Measurements from ENCODE around the gene TMEM181.

TMEM181 gene

DNA sequence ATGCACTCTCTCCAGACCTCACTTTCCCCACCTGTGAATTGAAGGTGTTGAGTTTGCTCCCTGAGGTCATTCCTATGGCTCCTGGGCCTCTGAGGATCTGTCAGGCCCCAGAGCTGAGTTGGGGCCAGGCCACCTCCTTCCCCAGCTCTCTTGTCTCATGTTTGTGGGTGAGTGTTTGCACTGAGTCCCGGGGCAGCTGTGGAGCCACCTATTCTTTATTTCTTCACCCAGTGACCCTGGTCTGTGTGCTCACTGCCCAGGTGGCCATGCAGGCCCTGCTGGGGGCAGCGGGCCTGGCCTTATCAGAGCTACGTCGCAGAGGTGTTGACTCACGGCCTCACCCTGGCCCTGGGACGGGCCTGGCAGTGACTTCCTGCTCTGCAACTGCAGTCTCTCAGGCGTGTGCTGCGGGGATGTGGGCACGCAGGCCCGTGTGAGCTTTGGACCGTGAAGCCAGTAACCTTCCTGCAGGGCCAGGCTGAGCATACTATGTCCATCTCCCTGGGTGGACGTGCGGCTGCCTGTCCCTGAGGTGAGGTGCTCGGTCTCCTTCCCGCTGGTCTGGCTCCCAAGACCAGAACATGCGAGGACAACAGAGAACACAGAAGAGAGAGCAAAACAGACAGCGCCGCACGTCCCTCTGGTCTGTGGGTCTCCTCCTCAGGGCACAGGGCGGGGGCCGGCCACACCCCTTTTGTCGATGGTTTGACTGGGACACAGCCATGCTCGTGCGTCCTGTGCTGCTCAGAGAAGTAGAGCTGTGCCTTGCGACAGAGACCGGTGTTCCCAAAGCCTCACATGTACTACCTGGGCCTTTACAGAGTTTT is 12.1 kb downstream of the TMEM181 start:
- H3K9me3 ChIP-seq = no peaks in the 10 kb centered on the region
- intact Hi-C loops (cut with DNase I; ENCODE audit: low total_unique reads) = no loop called here
- H3K27ac ChIP-seq = no peak overlapping the region
- DNase-seq = no peak
- H3K27me3 ChIP-seq = no peaks in the 10 kb centered on the region
- peaks cover 0 to 15% (median 0%) of the 10 kb centered on the region in 4 donors for H3K4me1 ChIP-seq
- peaks cover 0 to 9% (median 0%) of the 10 kb centered on the region in 3 donors for H3K36me3 ChIP-seq
- TF ChIP-seq, protein P1, sequence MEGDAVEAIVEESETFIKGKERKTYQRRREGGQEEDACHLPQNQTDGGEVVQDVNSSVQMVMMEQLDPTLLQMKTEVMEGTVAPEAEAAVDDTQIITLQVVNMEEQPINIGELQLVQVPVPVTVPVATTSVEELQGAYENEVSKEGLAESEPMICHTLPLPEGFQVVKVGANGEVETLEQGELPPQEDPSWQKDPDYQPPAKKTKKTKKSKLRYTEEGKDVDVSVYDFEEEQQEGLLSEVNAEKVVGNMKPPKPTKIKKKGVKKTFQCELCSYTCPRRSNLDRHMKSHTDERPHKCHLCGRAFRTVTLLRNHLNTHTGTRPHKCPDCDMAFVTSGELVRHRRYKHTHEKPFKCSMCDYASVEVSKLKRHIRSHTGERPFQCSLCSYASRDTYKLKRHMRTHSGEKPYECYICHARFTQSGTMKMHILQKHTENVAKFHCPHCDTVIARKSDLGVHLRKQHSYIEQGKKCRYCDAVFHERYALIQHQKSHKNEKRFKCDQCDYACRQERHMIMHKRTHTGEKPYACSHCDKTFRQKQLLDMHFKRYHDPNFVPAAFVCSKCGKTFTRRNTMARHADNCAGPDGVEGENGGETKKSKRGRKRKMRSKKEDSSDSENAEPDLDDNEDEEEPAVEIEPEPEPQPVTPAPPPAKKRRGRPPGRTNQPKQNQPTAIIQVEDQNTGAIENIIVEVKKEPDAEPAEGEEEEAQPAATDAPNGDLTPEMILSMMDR (IDR thresholded peaks at IDR 0.05) = no peak
- H3K4me3 ChIP-seq = no peak overlapping the region

DNA sequence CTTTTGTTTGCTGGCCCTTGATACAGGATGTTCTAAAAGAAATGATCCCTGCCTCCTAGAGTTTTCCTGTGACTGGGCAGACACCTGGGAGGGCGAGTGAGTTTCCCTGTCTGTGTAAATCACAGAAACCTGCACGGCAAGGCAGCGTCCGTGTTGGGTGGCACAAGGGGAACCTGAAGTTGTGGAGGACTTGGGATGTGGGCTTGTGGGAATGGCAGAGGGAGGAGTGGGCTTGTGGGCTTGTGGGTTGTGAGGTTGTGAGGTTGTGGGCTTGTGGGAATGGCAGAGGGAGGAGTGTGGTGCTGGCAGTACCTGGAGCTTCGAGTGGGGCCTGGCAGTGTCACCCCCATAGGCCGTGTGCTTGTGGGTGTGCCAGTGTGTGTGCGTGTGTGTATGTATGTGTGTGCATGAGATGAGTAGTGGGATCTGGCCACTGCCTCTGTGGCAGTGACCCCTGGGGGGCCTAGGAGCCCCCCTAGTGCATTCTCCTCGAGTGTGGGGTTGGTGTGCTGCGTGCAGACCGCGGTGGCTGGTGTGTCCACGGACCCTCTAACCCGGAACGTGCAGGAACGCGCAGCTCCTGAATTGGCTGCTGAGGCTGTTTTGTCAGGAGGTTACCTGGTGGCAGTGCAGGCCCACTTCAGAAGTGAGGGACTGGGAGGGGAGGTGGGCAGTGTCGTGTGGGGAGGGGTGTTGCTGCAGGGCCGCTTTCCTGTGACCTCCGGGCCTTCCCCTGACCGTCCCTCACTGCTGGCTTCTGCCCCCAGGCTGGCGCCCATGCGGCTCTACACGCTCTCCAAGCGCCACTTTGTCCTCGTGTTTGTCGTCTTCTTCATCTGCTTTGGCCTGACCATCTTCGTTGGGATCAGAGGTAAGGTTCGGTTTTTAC is 13.0 kb downstream of the TMEM181 start:
- Histone ChIP-seq H3K9me3 (no peaks in the 10 kb centered on the region), H3K4me1 (peaks cover 0 to 13% (median 0%) of the 10 kb centered on the region in 4 donors), H3K4me3 (no peak overlapping the region), H3K27ac (no peak overlapping the region), H3K36me3 (peaks cover 0 to 9% (median 0%) of the 10 kb centered on the region in 3 donors), H3K27me3 (no peaks in the 10 kb centered on the region)
- intact Hi-C loops (cut with DNase I; ENCODE audit: low total_unique reads) = no loop called here
- TF ChIP-seq, protein P1 (IDR thresholded peaks at IDR 0.05) = no peak
- DNase-seq = no peak

DNA sequence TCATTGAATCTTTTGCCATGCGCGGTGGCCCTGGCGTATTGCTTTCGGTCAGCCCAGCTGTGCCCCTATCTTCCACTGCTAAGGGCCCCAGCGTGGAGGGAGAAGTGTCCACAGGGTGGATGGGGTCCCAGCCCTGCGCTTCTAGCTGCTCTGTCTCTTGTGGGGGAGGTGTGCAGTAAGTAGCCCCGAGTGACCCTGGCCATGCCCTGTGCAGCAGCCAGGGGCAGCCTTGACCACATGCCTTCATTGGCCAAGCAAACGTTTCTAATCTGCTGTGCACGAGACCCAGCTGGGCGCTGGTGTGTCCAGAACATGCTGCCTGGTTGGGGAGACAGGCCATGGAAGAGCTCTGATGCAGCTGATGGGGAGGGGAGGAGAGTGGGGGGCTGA is 13.6 kb downstream of the TMEM181 start:
- peaks cover 0 to 9% (median 0%) of the 10 kb centered on the region in 3 donors for H3K36me3 ChIP-seq
- no peak overlapping the region for H3K27ac ChIP-seq
- no peak overlapping the region for H3K4me3 ChIP-seq
- peaks cover 0 to 8% (median 0%) of the 10 kb centered on the region in 4 donors for H3K4me1 ChIP-seq
- H3K27me3 ChIP-seq = no peaks in the 10 kb centered on the region
- intact Hi-C loops (cut with DNase I; ENCODE audit: low total_unique reads) = no loop called here
- DNase-seq = no peak
- TF ChIP-seq, protein P1 (IDR thresholded peaks at IDR 0.05) = no peak
- H3K9me3 ChIP-seq = no peaks in the 10 kb centered on the region

DNA sequence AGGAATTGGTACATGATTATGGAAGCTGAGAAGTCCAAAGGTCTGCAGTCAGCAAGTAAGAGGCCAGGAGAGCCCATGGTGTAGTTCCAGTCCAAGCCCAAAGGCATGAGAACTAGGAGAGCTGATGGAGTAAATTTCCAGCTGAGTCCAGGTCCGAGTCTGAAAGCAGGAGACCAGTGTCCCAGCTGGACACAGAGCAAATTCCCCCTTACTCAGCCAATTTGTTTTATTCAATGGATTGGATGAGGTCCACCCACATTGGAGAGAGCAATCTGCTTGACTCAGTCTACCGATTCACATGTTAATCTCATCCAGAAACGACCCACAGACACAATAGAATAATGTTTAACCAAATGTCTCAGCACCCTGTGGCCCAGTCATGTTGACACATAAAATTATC is 14.9 kb downstream of the TMEM181 start:
- peaks cover 0 to 8% (median 0%) of the 10 kb centered on the region in 4 donors for H3K4me1 ChIP-seq
- intact Hi-C loops (cut with DNase I; ENCODE audit: low total_unique reads) = no loop called here
- no peak overlapping the region for H3K27ac ChIP-seq
- H3K36me3 ChIP-seq = peaks cover 0 to 9% (median 0%) of the 10 kb centered on the region in 3 donors
- TF ChIP-seq, protein P1 (IDR thresholded peaks at IDR 0.05) = no peak
- no peak for DNase-seq
- no peaks in the 10 kb centered on the region for H3K9me3 ChIP-seq
- H3K4me3 ChIP-seq = no peak overlapping the region
- no peaks in the 10 kb centered on the region for H3K27me3 ChIP-seq

DNA sequence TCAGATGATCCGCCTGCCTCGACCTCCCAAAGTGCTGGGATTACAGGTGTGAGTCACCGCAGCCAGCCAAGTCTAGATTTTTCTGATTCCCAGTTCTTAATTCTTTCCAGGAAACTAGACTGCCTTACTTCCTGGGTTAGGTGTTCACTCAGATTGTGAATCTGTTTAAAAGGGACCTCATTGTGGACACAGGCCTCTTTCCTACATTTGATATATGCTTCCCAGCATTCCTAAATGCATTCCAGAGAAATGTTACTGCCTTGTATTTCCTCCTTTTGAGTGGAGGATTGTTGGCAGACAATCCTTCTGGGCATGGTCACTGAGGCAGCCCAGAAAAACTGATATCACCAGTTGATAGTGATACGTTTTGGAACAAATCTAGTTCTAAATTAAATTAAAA is 15.7 kb downstream of the TMEM181 start:
- Histone ChIP-seq H3K27ac (no peak overlapping the region), H3K27me3 (no peaks in the 10 kb centered on the region), H3K36me3 (peaks cover 0 to 9% (median 0%) of the 10 kb centered on the region in 3 donors), H3K4me1 (peaks cover 0 to 8% (median 0%) of the 10 kb centered on the region in 4 donors), H3K4me3 (no peak overlapping the region), H3K9me3 (no peaks in the 10 kb centered on the region)
- TF ChIP-seq, protein P1 (IDR thresholded peaks at IDR 0.05) = no peak
- no peak for DNase-seq
- intact Hi-C loops (cut with DNase I; ENCODE audit: low total_unique reads) = no loop called here
